ENCODE data around the gene SLCO1C1.

- TF ChIP-seq CTCF (IDR thresholded peaks at IDR 0.05) (no peak), ZFX (IDR thresholded peaks at IDR 0.05; ENCODE audit: borderline replicate concordance) (no peak)
Measured at GRCh38 chr12:20656600-20656999, 38.5 kb upstream of the SLCO1C1 start.
